Lower leg skin (tissue), 4 donors: ENCODE results near the gene ZNF19. TPM values are rescaled to one million over a fixed set of nuclear protein-coding genes. Genes with fewer than 3 reads are reported as not detected.

ENCODE experiments used
- DNase-seq, 2 donors: peaks; one replicate each; pipeline ENCODE4 v3.0.0-alpha.2; 2019; ENCODE audit warnings: low spot score in 2 of 2
- H3K4me3 ChIP-seq: fragments of 200-600 bp; sonication (generic); 2 replicates; pipeline ENCODE4 v1.5.1; 2017; ENCODE audit warnings: mild to moderate bottlenecking, low read depth; ENCODE audit not compliant: poor library complexity, severe bottlenecking
- CTCF ChIP-seq, 3 donors: fragments of 450-650 bp; IDR thresholded peaks; one replicate each; pipeline ENCODE4 v1.5.1; 2016; ENCODE audit warnings: antibody characterized with exemption in 3 of 3, mild to moderate bottlenecking in 3 of 3, moderate library complexity in 2 of 3
- POLR2A ChIP-seq, 2 donors: fragments of 450-650 bp; IDR thresholded peaks; one replicate each; pipeline ENCODE4 v1.6.1; 2016 to 2017; ENCODE audit warnings: antibody characterized with exemption in 2 of 2, mild to moderate bottlenecking in 1 of 2, moderate library complexity in 1 of 2
- WGBS, 2 donors: methylation state at CpG; one replicate each; pipeline ENCODE4 v1.1.5; 2018; 5-methylcytosine and 5-hydroxymethylcytosine counted together
- intact Hi-C: fragments of 100-400 bp; cut with DNase I; formaldehyde crosslinking; loops from one replicate; pipeline ENCODE4 v1.15.0; 2023; ENCODE audit warnings: low total_unique reads
- total RNA-seq, 4 donors: library from RNA; depleted of rRNA; stranded (reverse); fragments of >200 nt; gene quantifications; one replicate each; pipeline ENCODE4 v1.1.0, GENCODE V29; 2016

ZNF19 gene
- total RNA-seq, 4 donors from 2014 or later: 0.84 to 4.2 (median 2.5) TPM

GRCh38 chr16:71498031-71498430 lies 8.9 kb upstream of the ZNF19 start:
- WGBS, 2 donors: 77 to 81% methylated on average over 3 of the region's 3 CpGs
- no peak overlapping the region for H3K4me3 ChIP-seq
- intact Hi-C loops: no loop called here
- TF ChIP-seq POLR2A (IDR thresholded peaks at IDR 0.05): no peak
- TF ChIP-seq CTCF (IDR thresholded peaks at IDR 0.05): no peak
- DNase-seq: no peak

- no peak overlapping the region for H3K4me3 ChIP-seq
- 75 to 84% methylated on average over 3 of the region's 3 CpGs for WGBS, 2 donors
- intact Hi-C loops: no loop called here
- no peak for DNase-seq
- no peak for TF ChIP-seq CTCF (IDR thresholded peaks at IDR 0.05)
- TF ChIP-seq POLR2A (IDR thresholded peaks at IDR 0.05): no peak
Measured at GRCh38 chr16:71493213-71493612, 4.1 kb upstream of the ZNF19 start.

- no peak for DNase-seq
- H3K4me3 ChIP-seq: no peak overlapping the region
- 64 to 69% methylated on average over 2 of the region's 2 CpGs for WGBS, 2 donors
- intact Hi-C loops: no loop called here
- TF ChIP-seq CTCF (IDR thresholded peaks at IDR 0.05): no peak
- no peak for TF ChIP-seq POLR2A (IDR thresholded peaks at IDR 0.05)
Measured at GRCh38 chr16:71492786-71493185, 3.7 kb upstream of the ZNF19 start.

GRCh38 chr16:71491054-71491453 lies 1.9 kb upstream of the ZNF19 start:
- TF ChIP-seq CTCF (IDR thresholded peaks at IDR 0.05) (no peak), POLR2A (IDR thresholded peaks at IDR 0.05) (no peak)
- no peak for DNase-seq
- H3K4me3 ChIP-seq: no peak overlapping the region
- 55 to 63% methylated on average over 3 of the region's 3 CpGs for WGBS, 2 donors
- intact Hi-C loops: no loop called here

- TF ChIP-seq CTCF (IDR thresholded peaks at IDR 0.05) (no peak), POLR2A (IDR thresholded peaks at IDR 0.05) (no peak)
- DNase-seq: no peak
- no peak overlapping the region for H3K4me3 ChIP-seq
- intact Hi-C loops: no loop called here
Measured at GRCh38 chr16:71490361-71490760, 1.2 kb upstream of the ZNF19 start.
